Activated CD4-positive, CD25-positive, alpha-beta regulatory T cell treated with anti-CD3 and anti-CD28 coated beads, Interleukin-2, amount 50 U/mL, for 16 hours (primary cell): ENCODE measurements around the gene CR2.
"Not testable (repeated sequence)": the region's sequence is repeated elsewhere in the genome, so short reads cannot be mapped to it uniquely, and the experiment has no call there.

Source experiments
- DNase-seq: peaks from one replicate; pipeline ENCODE4 v3.0.0-alpha.2; 2020; ENCODE audit warnings: low read depth, low spot score

Gene CR2

DNA sequence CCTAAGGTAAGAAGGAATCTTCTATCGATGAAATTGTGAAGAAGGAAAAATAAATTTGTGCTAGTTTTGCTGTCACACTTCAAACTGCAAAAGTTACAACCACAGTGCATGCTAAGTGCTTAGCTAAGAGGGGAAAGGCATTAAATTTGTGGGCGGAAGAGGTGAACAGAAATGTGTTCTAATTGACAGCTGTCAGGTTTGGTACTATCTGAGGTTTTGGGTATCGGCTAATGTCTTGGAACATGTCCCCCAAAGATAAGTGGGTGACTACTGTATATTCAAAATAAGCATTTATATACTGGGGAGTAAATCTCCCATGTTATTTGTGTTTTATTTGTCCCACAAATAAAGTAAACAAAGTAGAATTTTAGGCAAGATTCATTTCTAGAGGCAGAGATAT, 49.8 kb downstream of the CR2 start:
- no peak for DNase-seq

DNA sequence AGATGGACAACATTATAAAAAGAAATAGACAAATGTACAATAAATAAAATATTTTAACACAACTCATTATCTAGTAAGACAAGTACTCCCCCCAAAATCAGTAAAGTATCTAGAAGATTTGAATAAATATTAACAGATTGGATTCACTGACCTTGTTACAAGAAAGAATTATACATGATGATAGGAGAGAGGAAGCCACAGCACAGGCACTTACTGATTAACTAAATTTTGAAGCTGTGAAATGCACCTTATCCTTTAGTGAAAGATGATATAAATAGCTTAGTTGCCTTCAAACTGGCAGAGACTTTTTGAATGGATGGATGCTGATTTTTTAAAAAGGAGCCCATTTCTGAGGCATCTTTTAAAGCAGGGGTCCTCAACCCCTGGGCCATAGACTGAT, 50.3 kb downstream of the CR2 start:
- DNase-seq: no peak

DNA sequence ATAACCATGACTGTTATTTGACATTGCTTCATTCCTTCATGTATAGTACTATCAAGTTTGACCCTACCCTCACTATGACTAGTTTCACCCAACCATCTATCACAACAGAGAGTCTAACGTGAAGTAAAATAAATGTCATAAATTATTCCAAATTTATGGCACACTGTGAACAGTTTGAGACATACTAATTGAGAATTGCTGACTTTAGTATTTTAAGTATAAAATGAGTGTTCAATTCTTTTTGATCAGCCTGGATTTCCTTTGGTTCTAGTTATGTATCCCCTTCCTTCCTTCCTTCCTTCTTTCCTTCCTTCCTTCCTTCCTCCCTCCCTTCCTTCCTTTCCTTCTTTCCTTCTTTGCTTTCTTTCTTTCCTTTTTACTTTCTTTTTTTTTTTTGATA, 56.3 kb downstream of the CR2 start:
- DNase-seq: no peak

DNA sequence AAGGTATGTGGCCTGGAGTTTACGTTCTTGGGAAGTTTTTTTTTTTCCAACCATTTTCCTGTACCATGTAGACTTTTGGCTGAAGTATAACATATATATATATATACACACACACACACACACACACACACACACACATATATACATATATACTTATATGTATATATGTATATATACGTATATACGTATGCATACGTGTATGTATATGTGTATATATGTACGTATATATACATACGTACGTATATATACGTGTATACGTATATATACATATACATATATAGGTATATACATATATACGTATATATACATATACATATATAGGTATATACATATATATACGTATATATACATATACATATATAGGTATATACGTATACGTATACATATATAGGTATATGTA, 60.8 kb downstream of the CR2 start:
- DNase-seq: no peak

DNA sequence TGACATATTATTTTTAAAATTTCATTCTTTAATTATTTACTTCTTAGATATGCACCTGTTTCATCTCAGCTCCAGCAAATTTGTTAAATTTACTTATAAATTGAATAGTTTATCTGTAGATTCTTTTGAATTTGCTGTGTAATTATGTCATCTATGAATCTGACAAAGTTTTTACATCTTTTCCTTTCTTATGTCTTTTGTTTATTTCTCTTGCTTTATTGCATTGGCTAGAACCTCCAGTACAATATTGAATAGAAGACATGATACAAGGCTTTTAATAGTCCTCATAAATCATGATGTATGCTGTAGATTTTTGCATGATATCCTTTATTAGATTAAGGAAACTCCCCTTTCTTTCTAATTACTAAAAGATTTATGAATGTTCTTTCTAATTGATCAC, 62.6 kb downstream of the CR2 start:
- no peak for DNase-seq

DNA sequence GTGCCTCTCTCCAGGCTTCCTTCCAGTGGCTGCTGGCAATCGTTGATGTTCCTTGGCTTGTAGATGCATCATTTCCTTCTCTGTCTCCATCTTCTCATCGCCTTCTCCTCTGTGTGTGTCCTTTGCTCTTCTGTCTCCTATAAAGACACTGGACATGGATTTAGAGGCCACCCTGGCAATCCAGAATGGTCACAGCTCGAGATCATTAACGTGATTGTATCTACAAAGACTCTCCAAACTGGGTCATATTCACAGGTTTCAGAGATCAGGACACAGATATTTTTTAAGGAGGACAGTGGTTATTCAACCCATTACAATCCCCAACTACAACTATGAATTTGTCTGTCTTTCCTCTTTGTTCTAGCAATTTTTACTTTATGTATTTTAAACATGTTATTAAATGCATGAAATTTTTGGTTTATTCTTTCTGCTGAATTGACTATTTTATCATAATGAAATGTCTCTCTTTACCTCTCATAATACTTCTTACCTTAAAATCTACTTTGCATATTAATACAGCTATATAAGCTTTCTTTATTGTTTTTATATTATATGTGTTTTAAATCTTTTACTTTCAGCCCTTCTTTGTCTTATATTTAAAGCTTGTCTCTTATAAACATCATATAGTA, 64.6 kb downstream of the CR2 start:
- DNase-seq: no peak

DNA sequence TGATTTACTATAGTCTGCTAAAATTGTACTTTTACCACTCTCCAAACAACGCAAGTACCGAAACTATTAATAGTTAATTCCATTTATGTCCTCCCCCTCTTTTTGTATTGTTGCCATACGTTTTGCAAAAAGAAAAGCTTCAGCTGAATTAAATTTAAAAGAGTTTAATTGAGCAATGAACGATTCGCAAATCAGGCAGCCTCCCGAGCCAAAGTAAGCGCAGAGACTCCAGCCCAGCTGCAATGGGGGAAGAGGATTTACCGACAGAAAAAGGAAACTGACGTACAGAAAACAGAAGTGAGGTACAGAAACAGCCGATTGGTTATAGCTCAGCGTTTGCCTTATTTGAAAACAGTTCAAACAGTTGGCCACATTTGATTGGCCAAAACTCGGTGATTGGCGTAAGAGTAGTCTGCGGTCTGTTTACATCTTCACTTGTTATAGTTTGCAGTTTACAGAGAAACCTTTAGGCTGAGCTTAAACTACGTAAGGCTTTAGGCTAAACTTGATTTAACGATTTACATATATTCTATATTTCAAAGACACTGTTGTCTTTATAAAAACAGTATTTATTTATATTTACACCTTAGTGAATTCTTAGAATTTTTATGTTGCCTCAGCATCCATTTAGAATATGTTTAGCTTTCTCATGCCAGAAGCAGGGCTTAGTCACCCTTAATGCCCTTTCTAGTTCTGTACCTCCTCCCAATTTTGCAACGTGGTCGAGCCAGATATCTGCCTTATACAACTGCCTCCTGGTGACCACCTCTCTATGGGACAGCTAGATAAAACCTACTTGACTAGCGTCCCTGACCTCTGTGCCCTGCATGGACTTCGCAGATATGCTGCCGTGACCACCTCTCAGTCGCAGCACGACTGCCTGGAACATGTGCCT, 65.6 kb downstream of the CR2 start:
- no peak for DNase-seq

DNA sequence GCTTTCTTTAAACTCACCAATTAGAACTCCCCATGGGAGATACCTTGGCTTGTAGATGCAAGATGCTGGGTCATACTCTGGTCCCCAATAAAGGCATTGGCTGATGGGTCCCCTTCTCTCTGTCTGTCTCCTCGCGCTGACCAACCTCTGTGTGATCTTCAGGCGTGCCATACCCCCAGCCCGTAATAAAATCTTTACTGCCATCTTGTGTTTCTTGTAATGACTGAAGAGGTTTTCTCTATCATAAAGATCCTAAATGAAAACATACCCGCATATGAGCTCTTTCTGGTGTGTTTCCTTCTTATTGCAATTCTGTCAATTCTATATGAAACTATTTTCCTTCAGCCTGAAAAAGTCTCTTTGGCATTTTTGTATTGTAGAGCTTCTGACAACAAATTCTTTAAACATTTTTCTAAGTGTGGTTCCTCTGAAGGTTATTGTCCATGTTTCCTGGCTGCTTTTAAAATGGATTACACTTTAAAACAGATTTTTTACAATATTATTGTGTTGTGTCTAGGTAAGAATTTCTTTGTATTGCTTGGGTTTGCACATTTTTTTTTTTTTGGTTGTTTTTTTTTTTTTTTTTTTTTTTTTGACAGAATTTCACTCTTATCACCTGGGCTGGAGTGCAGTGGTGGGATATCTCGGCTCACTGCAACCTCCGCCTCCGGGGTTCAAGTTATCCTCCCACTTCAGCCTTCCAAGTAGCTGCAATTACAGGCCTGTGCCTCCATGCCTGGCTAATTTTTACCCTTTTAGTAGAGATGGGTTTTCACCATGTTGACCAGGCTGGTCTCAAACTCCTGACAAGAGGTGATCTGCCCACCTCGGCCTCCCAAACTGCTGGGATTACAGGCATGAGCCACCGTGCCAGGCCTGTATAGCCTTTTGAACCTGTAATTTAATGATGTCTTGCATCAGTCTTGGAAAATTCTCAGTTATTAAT, 66.5 kb downstream of the CR2 start:
- not testable (repeated sequence) for DNase-seq

DNA sequence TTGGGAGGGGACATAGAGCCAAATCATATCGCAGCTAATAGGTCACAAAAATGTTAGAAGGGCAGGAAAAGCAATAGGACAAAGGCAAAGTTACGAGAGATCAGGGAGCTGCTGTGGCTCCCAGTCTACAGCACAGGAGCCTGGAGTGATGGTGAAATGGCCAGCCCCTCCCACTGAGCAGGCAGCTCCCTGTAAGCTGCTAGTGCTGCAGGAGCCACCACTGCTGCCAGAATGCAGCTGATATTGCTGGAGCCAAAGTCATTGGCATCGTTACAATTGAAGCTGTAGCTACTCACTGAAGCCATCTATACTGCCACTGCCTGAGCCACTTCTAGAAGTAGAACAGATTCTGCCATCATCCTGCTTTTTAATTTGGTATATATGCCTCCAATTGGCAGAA, 71.1 kb downstream of the CR2 start:
- DNase-seq: not testable (repeated sequence)

DNA sequence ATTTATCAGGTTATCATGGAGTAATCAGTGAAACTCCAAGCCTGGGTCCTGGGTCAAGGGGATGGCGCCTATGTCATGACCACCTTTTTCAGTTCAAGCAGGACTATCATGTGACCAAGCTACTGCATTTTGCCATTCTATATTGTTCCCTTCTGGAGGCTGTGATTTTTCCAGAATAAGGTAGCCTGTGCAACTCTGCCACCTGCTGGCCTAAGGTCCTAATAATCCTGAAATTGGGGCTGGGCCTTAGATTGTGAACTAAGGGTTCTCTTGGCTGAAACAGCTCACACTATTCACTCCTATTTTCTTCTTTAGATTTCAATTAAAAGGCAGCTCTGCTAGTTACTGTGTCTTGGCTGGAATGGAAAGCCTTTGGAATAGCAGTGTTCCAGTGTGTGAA, 74.3 kb downstream of the CR2 start:
- not testable (repeated sequence) for DNase-seq

DNA sequence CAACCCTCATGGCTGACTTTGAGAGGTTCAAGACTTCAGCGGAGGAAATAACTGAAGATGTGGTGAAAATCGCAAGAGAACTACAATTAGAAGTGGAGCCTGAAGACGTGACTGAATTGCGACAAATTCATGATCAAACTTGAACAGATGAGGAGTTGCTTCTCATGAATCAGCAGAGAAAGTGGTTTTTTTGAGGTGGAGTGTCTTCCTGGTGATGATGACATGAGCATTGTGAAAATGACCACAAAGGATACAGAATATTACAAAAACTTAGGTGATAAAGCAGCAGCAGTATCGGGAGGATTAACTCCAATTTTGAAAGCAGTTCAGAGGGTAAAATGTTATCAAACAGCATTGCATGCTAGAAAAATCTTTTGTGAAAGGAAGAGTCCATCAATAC, 82.1 kb downstream of the CR2 start:
- DNase-seq: not testable (repeated sequence)
